Colonic mucosa (tissue), 4 donors: ENCODE measurements around the gene SLIT1. TPM values are rescaled to one million over a fixed set of nuclear protein-coding genes. Genes with fewer than 3 reads are reported as not detected.

Experiments
- DNase-seq: peaks from one replicate; pipeline ENCODE4 v3.0.0-alpha.2; 2020
- H3K27ac ChIP-seq: fragments of 200-600 bp; one replicate; pipeline ENCODE4 v1.8.0; 2021
- H3K27me3 ChIP-seq: fragments of 200-600 bp; one replicate; pipeline ENCODE4 v1.8.0; 2021
- H3K36me3 ChIP-seq: fragments of 200-600 bp; one replicate; pipeline ENCODE4 v1.8.0; 2021
- H3K4me1 ChIP-seq: fragments of 200-600 bp; one replicate; pipeline ENCODE4 v1.8.0; 2021; ENCODE audit warnings: mild to moderate bottlenecking
- H3K4me3 ChIP-seq: fragments of 200-600 bp; one replicate; pipeline ENCODE4 v1.8.0; 2021
- H3K9ac ChIP-seq, 2 donors: one replicate each; pipeline ENCODE4 v1.7.0; 2013; ENCODE audit warnings: control low read depth in 2 of 2, low read depth in 2 of 2, low read length in 2 of 2
- H3K9me3 ChIP-seq: fragments of 200-600 bp; one replicate; pipeline ENCODE4 v1.8.0; 2021
- intact Hi-C: fragments of 100-400 bp; cut with DNase I; formaldehyde crosslinking; loops from one replicate; pipeline ENCODE4 v1.14.1; 2022
- total RNA-seq, 2 donors: library from RNA; stranded (reverse); fragmentation: NEBNext Ultra II Directional in 1 of 2; extraction: Animal tissue kit (Norgen Biotek cat#: 25700) in 1 of 2; gene quantifications; one replicate each; pipeline ENCODE4 v1.2.1, GENCODE V29; 2021
- TF ChIP-seq, protein P1 (sequence below): fragments of 200-600 bp; IDR thresholded peaks from one replicate; pipeline ENCODE4 v1.8.0; 2022; ENCODE audit warnings: antibody characterized with exemption, mild to moderate bottlenecking
- donor health status: healthy.
- donor health status: DM: no; HTN: no; CAD: no.
- donor health status: DM: no; HTN: no; CAD: no.

Gene SLIT1
- total RNA-seq, 2 donors from 2014 or later = 0.17 to 0.24 TPM

DNA sequence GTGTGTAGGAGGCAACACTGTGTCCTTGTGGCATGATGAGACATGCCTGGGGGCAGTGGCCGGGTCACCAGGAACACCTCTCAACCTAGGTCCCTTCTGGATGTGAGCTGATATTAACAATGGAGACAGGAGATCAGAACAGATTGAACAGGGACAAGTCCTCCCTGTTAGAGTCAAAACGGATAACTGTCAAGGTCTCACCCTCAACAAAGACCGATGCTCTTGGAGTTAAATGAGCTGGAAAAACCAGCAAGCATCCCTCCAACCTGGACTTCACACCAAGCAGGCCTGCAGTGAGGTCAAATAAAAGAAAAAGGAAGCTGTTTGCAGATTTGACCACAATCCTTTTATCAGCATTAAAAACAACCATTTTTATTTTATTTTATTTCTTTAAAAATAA is 49.0 kb downstream of the SLIT1 start:
- TF ChIP-seq, protein P1, sequence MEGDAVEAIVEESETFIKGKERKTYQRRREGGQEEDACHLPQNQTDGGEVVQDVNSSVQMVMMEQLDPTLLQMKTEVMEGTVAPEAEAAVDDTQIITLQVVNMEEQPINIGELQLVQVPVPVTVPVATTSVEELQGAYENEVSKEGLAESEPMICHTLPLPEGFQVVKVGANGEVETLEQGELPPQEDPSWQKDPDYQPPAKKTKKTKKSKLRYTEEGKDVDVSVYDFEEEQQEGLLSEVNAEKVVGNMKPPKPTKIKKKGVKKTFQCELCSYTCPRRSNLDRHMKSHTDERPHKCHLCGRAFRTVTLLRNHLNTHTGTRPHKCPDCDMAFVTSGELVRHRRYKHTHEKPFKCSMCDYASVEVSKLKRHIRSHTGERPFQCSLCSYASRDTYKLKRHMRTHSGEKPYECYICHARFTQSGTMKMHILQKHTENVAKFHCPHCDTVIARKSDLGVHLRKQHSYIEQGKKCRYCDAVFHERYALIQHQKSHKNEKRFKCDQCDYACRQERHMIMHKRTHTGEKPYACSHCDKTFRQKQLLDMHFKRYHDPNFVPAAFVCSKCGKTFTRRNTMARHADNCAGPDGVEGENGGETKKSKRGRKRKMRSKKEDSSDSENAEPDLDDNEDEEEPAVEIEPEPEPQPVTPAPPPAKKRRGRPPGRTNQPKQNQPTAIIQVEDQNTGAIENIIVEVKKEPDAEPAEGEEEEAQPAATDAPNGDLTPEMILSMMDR = no peak
- Histone ChIP-seq H3K9ac (no peak overlapping the region), H3K4me3 (no peak overlapping the region), H3K27me3 (no peaks in the 10 kb centered on the region), H3K4me1 (no peaks in the 10 kb centered on the region), H3K27ac (no peak overlapping the region), H3K36me3 (no peaks in the 10 kb centered on the region), H3K9me3 (no peaks in the 10 kb centered on the region)
- no peak for DNase-seq
- intact Hi-C loops = no loop called here

GRCh38 chr10:97135464-97135863 is 50.3 kb downstream of the SLIT1 start:
- Histone ChIP-seq H3K4me1 (no peaks in the 10 kb centered on the region), H3K9me3 (no peaks in the 10 kb centered on the region), H3K27me3 (no peaks in the 10 kb centered on the region), H3K27ac (no peak overlapping the region), H3K9ac (no peak overlapping the region), H3K36me3 (no peaks in the 10 kb centered on the region), H3K4me3 (no peak overlapping the region)
- intact Hi-C loops = no loop called here
- no peak for DNase-seq
- TF ChIP-seq, protein P1 = no peak

- no peak overlapping the region for H3K9ac ChIP-seq
- intact Hi-C loops = no loop called here
- no peaks in the 10 kb centered on the region for H3K27me3 ChIP-seq
- TF ChIP-seq, protein P1 = no peak
- H3K4me1 ChIP-seq = no peaks in the 10 kb centered on the region
- no peak for DNase-seq
- H3K4me3 ChIP-seq = no peak overlapping the region
- H3K9me3 ChIP-seq = no peaks in the 10 kb centered on the region
- no peaks in the 10 kb centered on the region for H3K36me3 ChIP-seq
- no peak overlapping the region for H3K27ac ChIP-seq
Measured at GRCh38 chr10:97134983-97135382, 50.8 kb downstream of the SLIT1 start.

- DNase-seq = no peak
- Histone ChIP-seq H3K4me1 (no peaks in the 10 kb centered on the region), H3K27ac (no peak overlapping the region), H3K4me3 (no peak overlapping the region), H3K9ac (no peak overlapping the region), H3K36me3 (no peaks in the 10 kb centered on the region), H3K27me3 (no peaks in the 10 kb centered on the region), H3K9me3 (no peaks in the 10 kb centered on the region)
- intact Hi-C loops = no loop called here
- TF ChIP-seq, protein P1 = no peak
Measured at GRCh38 chr10:97134110-97134509, 51.6 kb downstream of the SLIT1 start.

GRCh38 chr10:97132273-97132672 is 53.5 kb downstream of the SLIT1 start:
- DNase-seq = no peak
- Histone ChIP-seq H3K36me3 (no peaks in the 10 kb centered on the region), H3K4me3 (no peak overlapping the region), H3K9ac (no peak overlapping the region), H3K27ac (no peak overlapping the region), H3K27me3 (no peaks in the 10 kb centered on the region), H3K9me3 (no peaks in the 10 kb centered on the region), H3K4me1 (no peaks in the 10 kb centered on the region)
- TF ChIP-seq, protein P1 = no peak
- intact Hi-C loops = no loop called here

DNA sequence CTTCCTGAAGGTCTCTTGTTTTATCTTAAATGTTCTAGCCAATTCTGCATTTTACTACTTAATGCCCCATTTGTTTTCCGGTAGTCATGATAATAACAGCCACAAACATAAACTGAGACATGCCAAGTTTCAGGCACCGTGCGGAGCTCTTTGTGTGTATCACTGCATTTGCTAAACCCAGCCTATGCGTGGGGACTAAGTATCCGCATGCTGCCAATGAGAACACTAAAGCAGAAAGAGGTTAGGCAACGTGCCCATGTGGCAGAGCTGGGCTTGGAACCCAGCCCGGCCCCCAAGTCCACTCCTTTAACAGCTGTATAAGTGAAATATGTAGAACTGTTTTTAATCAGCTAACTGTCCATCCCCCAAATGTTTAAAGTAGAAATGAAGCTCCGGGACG is 54.1 kb downstream of the SLIT1 start:
- no peaks in the 10 kb centered on the region for H3K9me3 ChIP-seq
- TF ChIP-seq, protein P1 = no peak
- no peak overlapping the region for H3K27ac ChIP-seq
- no peaks in the 10 kb centered on the region for H3K4me1 ChIP-seq
- H3K9ac ChIP-seq = no peak overlapping the region
- intact Hi-C loops = no loop called here
- H3K4me3 ChIP-seq = no peak overlapping the region
- H3K36me3 ChIP-seq = no peaks in the 10 kb centered on the region
- H3K27me3 ChIP-seq = no peaks in the 10 kb centered on the region
- DNase-seq = no peak
